HCT116 (cell line): Measurements from ENCODE around the gene CD24.

Experiments
- CTCF ChIP-seq, 3 experiments: fragments of 200-600 bp in 1 of 3; sonication (generic) in 1 of 3; IDR thresholded peaks in 2 of 3; conservative IDR thresholded peaks in 1 of 3; 2 replicates each; pipeline ENCODE4 v1.5.1; 2012 to 2017; ENCODE audit warnings: low read depth in 2 of 3, low read length in 2 of 3, antibody characterized with exemption in 1 of 3, borderline replicate concordance in 1 of 3, control low read depth in 1 of 3, mild to moderate bottlenecking in 1 of 3, mixed read lengths in 1 of 3, mixed run types in 1 of 3, moderate library complexity in 1 of 3; ENCODE audit not compliant: insufficient read depth in 1 of 3
- ELF1 ChIP-seq: IDR thresholded peaks from 2 replicates; pipeline ENCODE4 v1.6.1; 2012; ENCODE audit warnings: low read depth, borderline replicate concordance
- POLR2AphosphoS5 ChIP-seq: IDR thresholded peaks from 2 replicates; pipeline ENCODE4 v1.6.1; 2011; ENCODE audit warnings: mild to moderate bottlenecking, low read depth, low read length, moderate library complexity
- RAD21 ChIP-seq: IDR thresholded peaks from 2 replicates; pipeline ENCODE4 v1.6.1; 2012; ENCODE audit warnings: low read depth, mild to moderate bottlenecking
- SIN3A ChIP-seq: IDR thresholded peaks from 2 replicates; pipeline ENCODE4 v1.6.1; 2012; ENCODE audit warnings: low read depth
- ZNF274 ChIP-seq: fragments of 200-500 bp; sonication (Bioruptor generic); IDR thresholded peaks from 2 replicates; pipeline ENCODE4 v1.6.1; 2014; ENCODE audit warnings: mild to moderate bottlenecking, low read depth, low read length, inconsistent platforms

- TF ChIP-seq CTCF (IDR thresholded peaks at IDR 0.05 in 2 of 3, conservative IDR thresholded peaks at IDR 0.05 in 1 of 3; ENCODE audit: borderline replicate concordance in 1 of 3, insufficient read depth in 1 of 3, low read depth in 2 of 3, low read length in 2 of 3) (no peak), SIN3A (no peak), RAD21 (no peak), ZNF274 (no peak), POLR2AphosphoS5 (no peak), ELF1 (no peak)
Measured at GRCh38 chr6:106959985-106960384, 14.5 kb downstream of the CD24 start.
